Measurements from ENCODE around the gene FBXO21. TPM values are rescaled to one million over a fixed set of nuclear protein-coding genes. Genes with fewer than 3 reads are reported as not detected.

The FBXO21 gene
- total and polyA plus RNA-seq, 2 experiments from 2014 or later = 32.3 to 43.9 TPM

DNA sequence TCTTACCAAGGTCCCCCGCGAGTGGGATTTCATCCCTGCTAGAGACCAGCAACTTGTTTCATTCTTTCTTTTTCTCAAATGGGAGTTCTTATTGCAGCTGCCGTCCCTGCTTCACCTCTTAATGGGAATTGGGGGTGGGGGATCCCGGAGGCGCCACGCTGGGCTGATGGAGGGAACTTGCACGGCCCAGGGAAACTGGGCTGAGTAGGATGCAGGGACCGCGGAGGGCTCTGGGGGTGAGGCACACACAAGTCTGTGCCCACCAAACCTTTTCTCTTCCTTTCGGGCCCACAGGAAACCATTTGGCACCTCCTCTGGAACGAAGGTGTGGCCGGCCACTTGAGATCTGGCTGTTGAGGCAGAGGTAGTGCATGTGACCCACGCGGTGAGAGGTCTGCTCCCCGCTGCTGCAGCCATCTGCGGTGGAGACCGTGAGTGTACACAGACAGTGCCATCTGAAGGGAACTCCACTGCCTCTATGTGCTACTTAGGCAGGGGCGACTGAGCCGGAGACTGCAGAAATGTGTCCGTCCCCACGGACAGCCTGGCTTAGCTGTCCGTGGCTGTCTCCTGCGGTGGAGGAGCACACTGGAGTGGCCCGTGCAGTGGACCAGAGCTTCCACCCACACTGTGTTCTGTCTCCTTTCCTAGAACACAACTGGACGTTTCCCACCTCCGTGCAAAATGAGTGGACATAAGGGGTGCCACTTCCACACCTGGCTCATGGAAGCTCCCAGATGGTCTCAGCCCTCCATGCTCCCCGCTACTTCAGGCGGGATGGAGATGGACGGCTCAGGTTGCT is 49.0 kb downstream of the FBXO21 start:
- H4K20me1 ChIP-seq (ENCODE audit: insufficient read depth) = no peaks in the 10 kb centered on the region
- no peak overlapping the region for H3K9ac ChIP-seq
- H3K4me3 ChIP-seq = no peak overlapping the region
- no peaks in the 10 kb centered on the region for H3K27me3 ChIP-seq (replicated peaks; ENCODE audit: insufficient read depth)
- WGBS, 2 experiments (ENCODE audit: low coverage in 1 of 2, low lambda C conversion rate in 2 of 2, missing lambda C conversion rate in 2 of 2) = 74 to 76% methylated on average over 28 to 29 of the region's 29 CpGs
- no peaks in the 10 kb centered on the region for H3K9me3 ChIP-seq (ENCODE audit: low read depth)
- no peaks in the 10 kb centered on the region for H3K9me2 ChIP-seq (ENCODE audit: insufficient read depth)
- H3K27ac ChIP-seq = no peak overlapping the region
- no peak overlapping the region for H2AFZ ChIP-seq
- peaks cover 5% of the 10 kb centered on the region; the same call in 1 of the 2 replicates for H3F3A ChIP-seq (ENCODE audit: insufficient read depth)
- in situ Hi-C loops (cut with MboI) = no loop called here
- TF ChIP-seq EZH2 (IDR thresholded peaks at IDR 0.05; ENCODE audit: insufficient read depth, poor library complexity, severe bottlenecking) (no peak), EZH2phosphoT487 (IDR thresholded peaks at IDR 0.05; ENCODE audit: insufficient read depth, low read depth) (no peak)
- no peaks in the 10 kb centered on the region for H3K79me2 ChIP-seq (ENCODE audit: insufficient read depth)
- peaks cover 11% of the 10 kb centered on the region for H3K36me3 ChIP-seq (ENCODE audit: low read depth)
- no peaks in the 10 kb centered on the region for H3K4me1 ChIP-seq (ENCODE audit: insufficient read depth)
- no peak for DNase-seq
- no peak overlapping the region for H3K4me2 ChIP-seq (ENCODE audit: unreplicated experiment)

GRCh38 chr12:117140397-117141096 is 49.7 kb downstream of the FBXO21 start:
- H3K79me2 ChIP-seq (ENCODE audit: insufficient read depth) = no peaks in the 10 kb centered on the region
- H3K27ac ChIP-seq = no peak overlapping the region
- H3K27me3 ChIP-seq (replicated peaks; ENCODE audit: insufficient read depth) = no peaks in the 10 kb centered on the region
- no peaks in the 10 kb centered on the region for H3K9me3 ChIP-seq (ENCODE audit: low read depth)
- 63 to 64% methylated on average over 12 of the region's 12 CpGs for WGBS, 2 experiments (ENCODE audit: low coverage in 1 of 2, low lambda C conversion rate in 2 of 2, missing lambda C conversion rate in 2 of 2)
- TF ChIP-seq EZH2 (IDR thresholded peaks at IDR 0.05; ENCODE audit: insufficient read depth, poor library complexity, severe bottlenecking) (no peak), EZH2phosphoT487 (IDR thresholded peaks at IDR 0.05; ENCODE audit: insufficient read depth, low read depth) (no peak)
- H3K4me1 ChIP-seq (ENCODE audit: insufficient read depth) = no peaks in the 10 kb centered on the region
- H3K9ac ChIP-seq = no peak overlapping the region
- no peak overlapping the region for H3K4me3 ChIP-seq
- peaks cover 10% of the 10 kb centered on the region for H3K36me3 ChIP-seq (ENCODE audit: low read depth)
- no peak overlapping the region for H2AFZ ChIP-seq
- no peak for DNase-seq
- H4K20me1 ChIP-seq (ENCODE audit: insufficient read depth) = no peaks in the 10 kb centered on the region
- H3K4me2 ChIP-seq (ENCODE audit: unreplicated experiment) = no peak overlapping the region
- H3K9me2 ChIP-seq (ENCODE audit: insufficient read depth) = no peaks in the 10 kb centered on the region
- H3F3A ChIP-seq (ENCODE audit: insufficient read depth) = peaks cover 5% of the 10 kb centered on the region; the same call in 1 of the 2 replicates
- in situ Hi-C loops (cut with MboI) = no loop called here

DNA sequence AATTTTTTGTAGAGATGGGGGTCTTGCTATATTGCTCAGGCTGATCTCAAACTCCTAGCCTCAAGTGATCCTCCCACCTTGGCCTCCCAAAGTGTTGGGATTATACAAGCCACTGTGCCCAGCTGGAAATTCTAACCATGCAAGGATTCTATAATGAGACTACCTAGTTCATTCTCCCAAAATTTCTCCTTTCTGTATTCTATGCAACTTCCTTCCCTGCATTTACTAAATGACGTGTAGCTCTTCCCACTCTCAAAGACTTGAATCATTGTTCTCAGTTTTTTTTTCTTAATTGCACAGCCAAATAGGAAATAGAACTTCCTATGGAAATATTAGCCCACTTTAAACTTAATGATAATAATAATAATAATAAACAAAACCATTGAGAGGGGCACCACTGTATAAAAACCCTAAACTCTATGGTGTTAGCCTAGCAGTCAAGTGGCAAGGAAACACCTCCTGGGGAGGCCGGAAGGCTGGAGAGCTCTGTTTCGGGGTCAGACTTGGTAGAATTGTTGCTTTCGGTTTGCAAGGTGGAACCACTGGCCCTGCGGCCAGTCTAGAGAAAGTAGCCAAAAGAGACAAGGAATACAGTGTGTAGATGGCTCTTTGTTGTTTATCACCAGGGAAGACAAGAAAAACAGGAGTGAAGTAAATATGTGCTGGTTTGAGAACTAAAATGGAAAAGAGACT is 51.1 kb downstream of the FBXO21 start:
- H3K9me2 ChIP-seq (ENCODE audit: insufficient read depth) = no peaks in the 10 kb centered on the region
- H3K9ac ChIP-seq = no peak overlapping the region
- no peaks in the 10 kb centered on the region for H3K79me2 ChIP-seq (ENCODE audit: insufficient read depth)
- TF ChIP-seq EZH2phosphoT487 (IDR thresholded peaks at IDR 0.05; ENCODE audit: insufficient read depth, low read depth) (no peak), EZH2 (IDR thresholded peaks at IDR 0.05; ENCODE audit: insufficient read depth, poor library complexity, severe bottlenecking) (no peak)
- H3K27me3 ChIP-seq (replicated peaks; ENCODE audit: insufficient read depth) = no peaks in the 10 kb centered on the region
- no peak overlapping the region for H2AFZ ChIP-seq
- peaks cover 5% of the 10 kb centered on the region; the same call in 1 of the 2 replicates for H3F3A ChIP-seq (ENCODE audit: insufficient read depth)
- H3K27ac ChIP-seq = no peak overlapping the region
- H4K20me1 ChIP-seq (ENCODE audit: insufficient read depth) = no peaks in the 10 kb centered on the region
- no peak for DNase-seq
- peaks cover 5% of the 10 kb centered on the region; the same call in 1 of the 2 replicates for H3K36me3 ChIP-seq (ENCODE audit: low read depth)
- WGBS, 2 experiments (ENCODE audit: low coverage in 1 of 2, low lambda C conversion rate in 2 of 2, missing lambda C conversion rate in 2 of 2) = 82 to 90% methylated on average over 5 of the region's 5 CpGs
- H3K4me1 ChIP-seq (ENCODE audit: insufficient read depth) = 0 out of 2 replicates have a peak, but pooled peaks cover under 1% of the 10 kb centered on the region
- in situ Hi-C loops (cut with MboI) = no loop called here
- H3K4me3 ChIP-seq = no peak overlapping the region
- H3K4me2 ChIP-seq (ENCODE audit: unreplicated experiment) = no peak overlapping the region
- H3K9me3 ChIP-seq (ENCODE audit: low read depth) = no peaks in the 10 kb centered on the region

GRCh38 chr12:117134721-117135120 is 55.5 kb downstream of the FBXO21 start:
- Histone ChIP-seq H3K4me2 (ENCODE audit: unreplicated experiment) (no peak overlapping the region), H3K27ac (no peak overlapping the region), H4K20me1 (ENCODE audit: insufficient read depth) (no peaks in the 10 kb centered on the region), H3K9ac (no peak overlapping the region), H3K4me3 (no peak overlapping the region), H3F3A (ENCODE audit: insufficient read depth) (no peaks in the 10 kb centered on the region), H3K9me3 (ENCODE audit: low read depth) (no peaks in the 10 kb centered on the region), H3K79me2 (ENCODE audit: insufficient read depth) (no peaks in the 10 kb centered on the region), H2AFZ (no peak overlapping the region), H3K4me1 (ENCODE audit: insufficient read depth) (0 out of 2 replicates have a peak, but pooled peaks cover 7% of the 10 kb centered on the region), H3K27me3 (replicated peaks; ENCODE audit: insufficient read depth) (no peaks in the 10 kb centered on the region), H3K36me3 (ENCODE audit: low read depth) (no peaks in the 10 kb centered on the region), H3K9me2 (ENCODE audit: insufficient read depth) (no peaks in the 10 kb centered on the region)
- 96 to 100% methylated on average over 2 of the region's 2 CpGs for WGBS, 2 experiments (ENCODE audit: low coverage in 1 of 2, low lambda C conversion rate in 2 of 2, missing lambda C conversion rate in 2 of 2)
- TF ChIP-seq EZH2phosphoT487 (IDR thresholded peaks at IDR 0.05; ENCODE audit: insufficient read depth, low read depth) (no peak), EZH2 (IDR thresholded peaks at IDR 0.05; ENCODE audit: insufficient read depth, poor library complexity, severe bottlenecking) (no peak)
- in situ Hi-C loops (cut with MboI) = no loop called here
- DNase-seq = no peak
